ENCODE measurements around the gene LBHD2.

GRCh38 chr14:103115845-103116572 is 32.0 kb downstream of the LBHD2 start:
- TF ChIP-seq POLR2A (IDR thresholded peaks at IDR 0.05; ENCODE audit: low read length) (no peak), GATA1 (IDR thresholded peaks at IDR 0.05; ENCODE audit: low read depth, low read length) (no peak)

Measured in erythroblast (primary cell).